GM18907 (cell line): ENCODE results near the gene DNAH8.

ENCODE experiments used
- ATAC-seq: cut with Tn5 transposase; IDR thresholded peaks from one replicate; pipeline ENCODE4 v1.9.1; 2021; ENCODE audit warnings: mild to moderate bottlenecking, moderate library complexity; ENCODE audit not compliant: unreplicated experiment

Gene DNAH8

DNA sequence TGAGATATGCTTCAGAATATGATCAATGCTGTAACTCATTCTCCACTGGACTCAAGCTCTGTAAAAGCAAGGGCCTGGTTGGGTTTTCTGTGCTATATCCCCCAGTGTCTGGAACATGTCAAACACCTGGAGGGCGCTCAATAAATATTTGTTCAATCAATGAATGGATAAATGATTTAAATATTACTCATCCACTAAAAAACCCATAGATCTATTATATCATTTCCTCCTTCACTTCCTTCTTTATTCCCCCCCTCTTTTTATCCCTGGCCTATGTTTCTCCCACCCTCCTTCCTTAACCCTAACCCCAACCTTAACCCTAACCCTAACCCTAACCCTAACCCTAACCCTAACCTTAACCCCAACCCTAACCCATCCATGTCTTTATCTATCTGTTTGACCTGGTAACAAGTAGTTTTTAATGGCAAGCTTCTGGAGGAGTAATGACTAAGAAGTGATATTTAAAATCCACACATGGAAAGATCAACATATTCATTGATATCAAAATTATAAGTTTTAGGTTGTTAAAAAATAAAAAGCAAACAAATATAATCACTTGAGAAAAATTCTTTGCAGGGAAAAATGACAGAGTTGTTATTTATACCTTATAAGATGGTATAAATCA lies 229.7 kb downstream of the DNAH8 start:
- no peak for ATAC-seq

DNA sequence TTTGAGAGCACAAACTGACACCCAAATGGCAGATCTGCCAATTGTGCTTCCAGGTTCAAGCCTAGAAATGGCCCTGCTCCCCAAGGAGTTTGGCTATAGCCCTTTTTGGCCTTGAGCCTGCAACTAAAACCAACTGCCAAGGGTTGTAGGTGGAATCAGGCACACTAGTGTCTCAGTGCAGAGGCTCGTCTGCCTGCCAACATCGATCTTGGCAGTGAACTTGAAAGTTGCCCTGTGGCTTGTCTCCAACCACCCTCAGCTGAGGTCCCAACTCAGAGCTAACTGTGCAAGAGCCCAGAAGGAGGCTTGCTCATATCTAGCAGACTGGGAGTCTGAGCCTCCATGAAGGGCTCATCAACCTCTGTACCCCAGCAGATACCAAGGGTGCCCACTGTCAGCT lies 240.8 kb downstream of the DNAH8 start:
- no peak for ATAC-seq

DNA sequence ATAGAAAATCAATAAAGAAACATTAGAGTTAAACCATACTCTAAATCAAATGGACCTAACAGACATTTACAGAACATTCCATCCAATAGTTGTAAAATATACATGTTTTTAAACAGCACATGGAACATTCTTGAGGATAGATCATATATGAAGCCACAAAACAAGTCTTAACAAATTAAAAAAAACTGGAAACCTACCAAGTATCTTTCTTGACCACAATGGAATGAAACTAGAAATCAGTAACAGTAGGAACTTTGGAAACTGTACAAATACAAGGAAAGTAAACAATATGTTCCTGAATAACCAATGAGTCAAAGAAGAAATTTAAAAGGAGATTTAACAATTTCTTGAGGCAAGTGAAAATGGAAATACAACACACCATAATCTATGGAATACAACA lies 242.3 kb downstream of the DNAH8 start:
- no peak for ATAC-seq

DNA sequence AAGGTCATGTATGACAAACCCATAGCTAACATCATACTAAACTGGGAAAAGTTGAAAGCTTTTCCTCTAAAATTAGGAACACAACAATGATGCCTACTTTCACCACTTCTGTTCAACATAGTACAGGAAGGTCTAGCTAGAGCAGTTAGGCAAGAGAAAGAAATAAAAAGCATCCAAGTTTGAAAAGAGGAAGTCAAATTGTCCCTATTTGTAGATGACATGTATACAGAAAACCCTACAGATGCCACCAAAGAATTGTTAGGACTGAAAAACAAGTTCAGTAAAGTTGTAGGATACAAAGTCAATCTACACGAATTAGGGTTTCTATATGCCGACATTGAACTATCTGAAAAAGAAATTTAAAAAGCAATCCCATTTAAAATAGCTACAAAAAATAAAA lies 244.0 kb downstream of the DNAH8 start:
- no peak for ATAC-seq

DNA sequence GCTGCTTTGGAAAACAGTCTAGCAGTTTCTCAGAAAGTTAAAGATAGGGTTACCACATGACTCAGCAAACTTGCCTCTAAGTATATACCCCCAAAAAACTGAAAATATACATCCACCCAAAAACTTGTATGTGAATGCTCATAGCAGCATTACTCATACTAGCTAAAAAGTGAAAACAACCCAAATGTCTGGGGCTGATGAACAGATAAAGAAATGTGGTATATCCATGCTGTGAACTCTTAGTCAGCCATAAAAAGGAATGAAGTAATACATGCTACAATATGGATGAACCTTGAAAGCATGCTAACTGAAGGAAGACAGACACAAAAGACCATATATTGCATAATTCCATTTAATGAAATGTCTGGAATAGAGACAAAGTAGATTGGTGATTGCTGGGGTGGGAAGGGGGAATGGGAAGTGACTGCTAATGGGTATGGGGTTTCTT lies 253.6 kb downstream of the DNAH8 start:
- no peak for ATAC-seq

DNA sequence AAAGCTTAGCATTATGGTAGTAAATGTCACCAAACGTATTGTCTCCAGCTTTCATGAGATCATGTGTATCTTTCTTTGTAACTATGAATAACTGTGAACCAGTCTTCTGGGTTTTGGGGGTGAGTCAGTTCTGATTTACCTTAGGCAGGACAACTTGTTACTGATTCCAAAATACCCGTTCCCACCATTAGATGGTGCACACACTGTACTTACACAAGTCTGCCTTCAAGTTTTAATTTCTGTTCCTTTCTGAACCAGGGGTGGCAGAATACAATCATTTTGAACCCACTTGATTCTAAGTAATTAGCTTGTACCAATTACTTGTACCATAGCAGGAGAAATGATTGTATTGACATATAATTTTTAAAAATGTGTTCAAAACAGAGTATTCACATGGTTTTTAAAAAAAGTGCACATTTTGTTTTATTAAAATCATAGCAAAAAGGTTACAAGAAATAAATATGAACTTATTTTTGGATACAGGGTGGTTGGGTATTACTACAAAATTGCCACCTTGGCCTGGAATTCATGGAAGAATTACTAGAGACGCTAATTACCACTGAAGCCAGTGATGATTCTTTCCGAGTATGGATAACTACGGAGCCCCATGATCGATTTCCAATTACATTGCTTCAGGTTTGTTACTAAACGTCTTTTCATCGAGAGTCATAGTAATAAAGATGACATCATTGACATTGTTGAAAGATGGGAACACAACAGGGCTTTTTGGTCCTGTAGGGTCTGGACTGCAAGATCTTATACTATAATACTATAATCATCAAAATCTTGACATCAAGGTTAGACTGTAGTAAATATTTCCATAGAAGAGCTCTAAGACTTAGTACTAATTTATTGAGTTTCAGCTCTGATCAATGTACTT lies 258.3 kb downstream of the DNAH8 start:
- ATAC-seq = peak; percentile 53

DNA sequence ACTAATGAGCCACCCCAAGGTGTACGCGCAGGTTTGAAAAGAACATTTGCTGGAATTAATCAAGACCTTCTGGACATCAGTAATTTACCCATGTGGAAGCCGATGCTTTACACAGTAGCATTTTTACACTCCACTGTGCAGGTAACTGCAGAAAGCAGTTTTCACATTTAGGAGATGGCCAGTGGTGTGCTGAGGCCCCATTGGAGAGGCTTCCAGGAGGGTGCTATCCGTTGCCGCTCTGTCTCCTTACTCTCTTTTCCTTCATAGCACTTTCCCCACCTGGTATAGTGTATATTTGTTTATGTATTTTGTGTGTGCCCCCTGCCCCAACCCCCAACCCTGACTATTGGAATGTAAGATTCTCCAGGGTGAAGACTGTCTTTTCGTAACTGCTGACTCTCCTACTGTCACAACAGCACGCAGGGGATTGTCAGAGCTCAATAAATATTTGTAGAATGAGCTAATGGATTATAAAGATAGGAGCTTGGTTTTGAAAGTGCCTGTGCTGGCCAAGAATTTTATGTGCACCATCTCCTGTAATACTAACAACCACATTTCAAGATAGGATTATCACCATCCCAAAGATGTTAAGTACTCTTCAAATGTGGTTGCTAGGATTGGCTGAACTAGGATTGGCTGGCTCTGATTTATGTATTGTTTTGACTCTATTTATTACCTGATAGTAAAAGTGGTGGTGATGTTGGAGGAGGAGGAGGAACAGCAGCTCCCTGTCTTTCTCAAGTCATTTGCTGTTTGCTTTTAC lies 259.5 kb downstream of the DNAH8 start:
- no peak for ATAC-seq

DNA sequence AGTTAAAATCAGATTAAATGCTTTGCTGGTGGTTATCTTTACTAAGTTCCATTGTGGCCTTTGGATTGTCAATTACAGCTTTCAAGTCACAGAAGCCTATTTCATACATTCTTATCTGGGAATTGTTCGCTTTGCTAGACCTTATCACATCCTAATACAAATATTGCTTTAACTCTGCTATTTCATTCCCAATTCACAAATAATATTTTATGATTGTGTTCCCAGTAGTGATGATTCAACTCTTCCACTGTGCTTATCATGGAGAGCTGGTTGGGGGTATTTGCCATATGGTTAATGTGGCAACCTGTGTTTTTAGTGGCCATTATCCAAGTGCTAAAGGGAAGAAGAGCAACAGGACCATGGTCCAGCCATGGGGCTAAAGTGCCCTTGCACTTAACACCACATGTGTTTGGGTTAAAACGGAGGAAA lies 260.5 kb downstream of the DNAH8 start:
- ATAC-seq = no peak

DNA sequence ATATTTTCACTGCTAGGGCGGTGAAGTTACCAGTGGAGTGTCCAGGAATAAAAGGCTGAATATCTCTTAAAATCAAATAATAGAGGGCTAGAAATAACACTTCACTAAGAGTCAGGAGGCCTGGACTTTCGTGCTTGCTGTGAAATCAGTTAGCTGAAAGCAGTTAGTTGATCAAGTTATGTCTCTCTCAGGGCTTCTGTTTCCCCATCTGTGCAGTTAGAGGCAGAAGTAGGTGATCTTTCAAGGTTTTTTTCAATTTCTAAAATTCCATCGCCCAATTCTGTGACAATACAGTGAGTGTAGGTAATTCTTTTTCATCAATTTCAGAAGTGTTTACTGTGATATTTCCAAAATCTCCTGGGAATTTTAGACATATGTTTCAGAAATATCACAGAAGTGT lies 260.9 kb downstream of the DNAH8 start:
- ATAC-seq = no peak

DNA sequence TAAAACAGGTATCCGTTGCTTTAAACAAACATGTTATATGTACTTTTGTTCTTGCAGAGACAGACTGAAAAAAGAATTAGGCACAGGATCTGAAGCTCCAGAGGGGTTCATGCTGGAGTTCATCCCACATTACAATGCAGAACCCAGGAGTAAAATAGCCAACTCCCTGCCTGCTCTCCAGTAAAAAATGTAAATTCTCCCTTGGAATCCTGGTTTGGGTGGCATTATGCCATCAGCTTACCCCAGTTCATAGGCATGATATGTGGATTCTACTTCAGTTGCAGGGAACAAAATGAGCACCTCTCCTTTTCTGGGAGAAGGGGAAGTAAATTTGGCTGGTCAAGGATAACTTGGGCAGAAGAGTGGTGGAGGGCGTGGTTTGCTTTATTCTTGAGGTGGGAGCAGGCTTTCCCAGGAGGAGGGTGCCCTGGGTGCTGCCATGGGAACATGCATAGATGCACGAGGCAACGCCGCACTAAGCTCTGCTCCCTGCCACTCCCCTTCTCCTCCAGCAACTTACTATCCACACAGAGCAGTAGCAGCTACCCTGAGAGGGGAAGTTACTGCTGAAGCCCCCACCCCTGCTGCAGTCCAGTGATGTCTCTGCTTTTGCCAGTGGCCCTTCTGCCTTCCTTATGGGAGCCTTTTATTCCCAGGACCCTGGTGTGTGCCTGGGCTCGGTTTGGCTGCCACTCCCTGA lies 261.8 kb downstream of the DNAH8 start:
- ATAC-seq = no peak

DNA sequence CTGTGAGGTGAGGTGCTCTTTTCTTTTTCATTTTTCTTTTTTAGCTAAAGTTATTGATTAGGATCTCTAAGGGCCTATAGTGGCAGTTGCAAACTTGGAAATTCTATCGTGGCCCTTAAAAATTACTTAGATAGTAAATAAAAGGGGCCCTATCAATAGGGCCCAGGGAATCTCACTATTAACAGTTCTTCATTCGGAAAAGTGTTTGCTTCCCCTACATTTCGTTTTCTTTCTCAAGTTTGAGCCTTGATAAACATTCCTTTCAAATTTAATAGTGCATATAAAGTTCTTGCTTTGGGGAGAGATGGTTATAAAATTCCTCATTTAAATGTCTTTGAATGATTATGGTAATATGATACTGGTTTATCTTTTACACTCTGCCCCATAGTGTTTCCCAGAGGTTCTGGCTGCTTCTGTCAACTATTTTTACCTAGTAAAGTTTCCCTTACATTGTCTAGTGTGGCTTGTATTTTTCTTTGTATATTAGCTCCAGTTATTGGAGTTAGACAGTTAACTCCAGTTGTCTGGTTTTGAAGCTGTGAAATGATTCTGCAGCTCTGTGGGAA lies 263.1 kb downstream of the DNAH8 start:
- ATAC-seq = no peak

DNA sequence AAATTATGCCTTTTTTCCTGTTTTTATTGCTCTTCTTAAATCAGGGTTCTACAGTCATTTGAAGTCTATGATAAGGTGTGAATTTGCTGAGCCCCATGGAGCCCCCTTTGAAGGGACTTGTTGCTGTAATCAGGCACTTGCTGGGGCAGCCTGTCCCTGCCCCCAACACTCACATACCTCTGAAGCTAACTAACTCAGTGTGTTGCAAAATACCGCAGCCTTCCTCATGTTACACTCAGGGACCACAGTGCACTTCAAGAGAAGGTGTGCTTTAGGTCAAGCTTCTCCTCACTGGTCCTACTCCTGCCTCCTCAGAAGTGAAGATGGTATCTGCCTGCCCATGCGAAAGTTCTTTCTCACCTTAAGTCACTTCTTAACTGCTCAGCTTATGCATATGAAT lies 267.4 kb downstream of the DNAH8 start:
- ATAC-seq = no peak

DNA sequence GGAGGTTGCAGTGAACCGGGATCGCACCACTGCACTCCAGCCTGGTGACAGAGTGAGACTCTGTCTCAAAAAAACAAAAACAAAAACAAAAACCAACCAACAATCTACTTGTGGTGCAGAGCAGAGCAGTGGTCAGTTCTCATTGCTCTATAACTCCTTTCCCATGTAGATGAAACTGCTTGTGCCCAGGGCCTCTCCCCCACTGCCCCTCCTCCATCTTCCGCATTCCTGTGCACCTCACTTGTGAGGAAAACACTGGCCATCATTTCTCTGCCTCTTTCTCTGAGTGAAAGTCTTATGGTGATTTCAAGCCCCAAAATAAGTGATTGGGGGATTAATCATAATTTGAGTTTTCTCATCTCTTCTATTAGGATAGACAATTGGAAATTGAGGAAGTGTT lies 269.6 kb downstream of the DNAH8 start:
- no peak for ATAC-seq

DNA sequence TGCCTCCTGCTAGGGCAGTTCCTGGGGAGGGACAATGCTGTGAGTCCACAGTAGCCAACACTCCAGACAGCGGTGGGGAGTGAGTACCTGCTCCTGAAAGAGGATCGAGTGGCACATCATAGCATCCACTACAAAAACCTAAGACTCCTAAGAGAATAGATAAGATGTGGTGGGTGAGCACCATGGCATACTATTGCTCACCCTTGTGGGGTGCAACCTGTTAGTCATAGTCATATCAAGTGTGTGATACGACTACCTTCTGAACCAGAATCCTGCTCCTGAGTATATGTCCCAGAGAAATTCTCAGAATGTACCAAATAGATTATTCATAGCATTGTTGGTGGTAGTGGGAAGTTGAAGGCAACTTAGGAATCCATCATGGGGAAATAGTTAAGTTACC lies 270.7 kb downstream of the DNAH8 start:
- ATAC-seq = no peak

DNA sequence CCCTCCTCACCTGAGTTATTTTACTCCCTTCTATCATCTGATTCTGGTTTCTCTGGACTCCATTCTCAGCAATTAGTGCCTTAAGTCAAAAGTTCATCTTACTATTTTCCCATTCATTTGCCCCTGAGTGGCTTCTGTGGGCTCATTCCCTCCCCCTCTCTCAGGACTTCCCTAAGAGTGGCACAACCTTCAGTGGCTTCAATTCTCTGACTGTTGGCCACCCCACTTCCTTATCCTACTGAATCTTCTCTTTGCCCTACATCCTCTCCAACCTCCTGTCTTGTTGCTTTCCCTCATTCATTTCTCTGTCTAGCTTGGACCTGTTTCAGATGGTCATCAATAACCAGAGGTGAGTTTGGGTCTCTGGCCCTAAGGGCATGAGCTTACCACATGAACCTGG lies 272.4 kb downstream of the DNAH8 start:
- no peak for ATAC-seq

DNA sequence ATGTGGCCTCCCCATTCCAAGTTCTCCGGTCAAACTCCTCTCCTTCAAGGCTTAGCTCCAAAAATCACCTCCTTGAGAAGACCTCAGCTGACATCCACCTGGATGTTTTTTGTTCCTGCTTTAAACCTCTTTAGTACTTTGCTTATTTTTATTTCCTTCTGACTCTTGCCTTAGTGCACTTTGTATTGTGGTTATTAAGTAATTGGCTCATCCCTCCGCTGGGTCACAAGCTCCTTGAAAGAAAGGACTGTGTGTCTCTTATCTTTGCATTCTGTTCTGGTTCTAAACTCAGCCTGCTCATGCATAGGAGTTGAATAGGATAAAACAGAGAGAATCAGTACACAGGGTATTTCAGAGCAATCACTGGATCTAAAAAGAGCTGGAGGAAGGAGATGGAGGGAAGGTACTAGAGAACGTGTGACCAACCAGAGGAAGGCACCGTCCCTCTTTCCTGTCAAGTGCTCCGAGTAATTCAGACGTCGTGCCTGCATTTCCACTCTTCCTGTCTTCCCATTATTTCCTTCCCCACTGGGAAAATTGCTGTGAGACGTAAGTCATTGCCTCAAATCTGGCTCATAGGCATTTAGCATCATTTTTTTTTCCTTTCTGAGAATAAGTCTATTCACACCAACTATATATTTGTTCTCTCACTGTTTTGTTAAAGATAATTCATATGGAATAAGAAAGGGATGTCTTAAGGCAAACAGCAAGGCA lies 273.8 kb downstream of the DNAH8 start:
- no peak for ATAC-seq

DNA sequence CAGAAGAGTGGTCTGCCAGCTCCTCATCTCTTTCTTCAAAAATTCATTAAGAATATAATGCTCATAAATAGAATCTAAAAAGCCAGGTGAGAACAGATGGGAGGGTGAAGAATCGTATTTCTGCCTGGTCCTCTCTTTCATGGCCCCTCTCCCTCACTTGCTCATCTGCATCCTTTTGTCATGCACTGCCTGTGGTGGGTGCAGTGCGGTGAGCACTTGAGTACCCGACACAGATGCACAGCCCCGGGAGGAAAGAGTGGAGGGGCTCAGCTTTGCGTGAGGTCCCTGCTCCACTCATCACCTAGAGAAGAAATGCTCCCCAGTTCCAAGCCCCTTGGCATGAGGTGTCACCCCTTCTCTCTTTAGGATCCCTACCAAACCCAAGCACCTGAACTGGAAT lies 275.4 kb downstream of the DNAH8 start:
- ATAC-seq = no peak

DNA sequence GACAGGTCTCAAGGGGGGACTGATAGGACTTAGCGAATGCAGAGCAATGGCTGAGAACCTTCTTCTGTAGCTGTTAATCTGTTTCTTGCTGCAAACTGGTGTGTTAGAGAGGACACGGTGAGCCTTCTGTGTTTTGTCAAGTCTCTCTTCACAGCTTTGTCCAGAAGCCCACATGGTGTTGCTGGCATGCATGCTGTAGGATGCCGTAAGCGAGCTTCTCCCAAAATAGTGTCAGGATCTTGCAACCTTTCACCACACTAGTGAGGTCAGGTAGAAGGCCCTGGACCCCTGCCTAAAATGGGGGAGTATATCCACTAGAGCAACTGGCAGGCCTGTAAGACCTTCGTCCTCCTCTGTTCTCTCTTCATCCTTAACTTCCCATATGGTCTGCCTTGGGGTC lies 281.6 kb downstream of the DNAH8 start:
- ATAC-seq = no peak

DNA sequence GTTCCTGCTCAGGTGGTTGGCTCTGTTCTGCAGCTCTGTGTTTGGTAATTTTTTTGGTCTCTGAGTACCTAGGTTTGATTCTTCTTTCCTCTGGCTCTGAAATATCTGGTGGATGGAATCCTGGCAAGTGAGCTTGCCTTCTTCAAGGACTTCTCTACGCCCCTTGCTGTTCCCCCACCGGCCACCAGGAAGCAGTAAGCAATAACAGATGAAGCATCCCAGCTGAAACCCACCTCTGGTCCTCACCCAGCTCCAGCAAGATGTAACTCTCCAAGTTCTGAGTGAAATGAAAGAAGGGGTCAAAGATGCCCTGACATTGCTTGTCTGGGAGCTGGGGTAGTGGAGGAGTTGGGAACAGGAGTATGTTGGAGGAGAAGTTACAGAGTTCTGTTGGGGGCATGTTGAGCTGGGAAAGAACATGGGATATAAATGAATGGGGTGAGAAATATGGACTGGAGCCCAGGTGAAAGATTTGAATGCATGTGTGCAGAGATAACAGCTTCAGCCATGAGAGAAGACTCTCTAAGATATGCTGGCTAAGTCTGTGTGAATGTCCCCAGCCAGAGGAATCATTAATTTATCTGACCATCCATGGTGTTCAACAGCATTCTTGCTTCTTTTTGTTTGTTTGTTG lies 282.1 kb downstream of the DNAH8 start:
- ATAC-seq = no peak

DNA sequence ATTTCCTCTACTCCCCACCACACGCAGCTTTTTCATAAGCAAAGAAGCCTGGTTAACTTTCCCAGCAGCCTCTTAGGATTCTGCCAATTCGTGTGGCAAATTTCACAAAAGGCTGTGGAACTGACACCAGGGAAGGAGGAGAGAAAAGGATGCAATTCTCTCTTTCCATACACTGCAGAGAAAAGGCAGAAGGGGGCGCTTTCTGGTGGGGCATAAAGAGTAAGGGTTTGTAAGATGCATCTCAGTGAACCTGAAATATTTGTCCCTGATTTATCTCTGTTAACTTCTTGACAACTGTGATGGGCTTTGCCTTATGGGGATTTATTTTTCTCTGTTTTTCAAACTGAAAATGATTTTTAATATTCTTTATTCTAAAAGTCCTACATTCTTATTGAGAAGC lies 288.0 kb downstream of the DNAH8 start:
- ATAC-seq = no peak
